ENCODE data around the gene MYO18A.

The MYO18A gene

GRCh38 chr17:29034510-29034909, 145.7 kb downstream of the MYO18A start:
- TF ChIP-seq CTCF (IDR thresholded peaks at IDR 0.05; ENCODE audit: low read depth, low read length) (no peak), EZH2phosphoT487 (IDR thresholded peaks at IDR 0.05; ENCODE audit: low read depth) (no peak)
- H2AFZ ChIP-seq (ENCODE audit: low read depth, low read length): no peak overlapping the region
- H3K27ac ChIP-seq (ENCODE audit: low read length): no peak overlapping the region
- no peak overlapping the region for H3K9ac ChIP-seq (ENCODE audit: low read length)
- H3K4me2 ChIP-seq (ENCODE audit: low read length): no peak overlapping the region
- peaks cover 13% of the 10 kb centered on the region for H3K9me3 ChIP-seq (ENCODE audit: insufficient read depth, low read length)
- no peak overlapping the region for H3K4me3 ChIP-seq (ENCODE audit: low read length)
- H3K79me2 ChIP-seq (ENCODE audit: low read length): no peaks in the 10 kb centered on the region
- H3K4me1 ChIP-seq (ENCODE audit: low read length): no peaks in the 10 kb centered on the region
- peaks cover 78% of the 10 kb centered on the region for H3K27me3 ChIP-seq (ENCODE audit: low read depth, low read length)
- peaks cover 3% of the 10 kb centered on the region for H3K36me3 ChIP-seq (replicated peaks; ENCODE audit: low read depth, low read length)
- no peaks in the 10 kb centered on the region for H4K20me1 ChIP-seq (ENCODE audit: insufficient read depth, low read length)

DNA sequence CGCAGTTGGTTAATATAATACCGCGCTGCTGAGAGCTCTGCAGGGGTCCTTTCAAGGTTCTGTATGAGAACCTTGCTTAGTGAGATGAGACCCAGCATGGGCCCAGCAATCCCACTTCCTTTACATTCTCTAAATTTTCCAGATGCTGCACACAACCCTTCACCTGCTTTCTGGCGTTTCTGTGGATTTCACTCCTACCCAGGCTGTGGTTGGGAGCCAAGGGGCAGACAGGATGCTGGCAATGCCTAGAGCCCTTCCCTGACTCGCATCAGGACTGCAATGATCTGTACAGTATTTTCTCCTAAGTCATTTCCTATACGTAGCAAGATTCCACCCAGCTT, 147.4 kb downstream of the MYO18A start:
- TF ChIP-seq EZH2phosphoT487 (IDR thresholded peaks at IDR 0.05; ENCODE audit: low read depth) (no peak), CTCF (IDR thresholded peaks at IDR 0.05; ENCODE audit: low read depth, low read length) (no peak)
- Histone ChIP-seq H3K79me2 (ENCODE audit: low read length) (no peaks in the 10 kb centered on the region), H3K4me1 (ENCODE audit: low read length) (no peaks in the 10 kb centered on the region), H3K27me3 (ENCODE audit: low read depth, low read length) (peaks cover 69% of the 10 kb centered on the region), H2AFZ (ENCODE audit: low read depth, low read length) (no peak overlapping the region), H3K27ac (ENCODE audit: low read length) (no peak overlapping the region), H3K36me3 (replicated peaks; ENCODE audit: low read depth, low read length) (peaks cover 3% of the 10 kb centered on the region), H3K4me3 (ENCODE audit: low read length) (no peak overlapping the region), H4K20me1 (ENCODE audit: insufficient read depth, low read length) (no peaks in the 10 kb centered on the region), H3K4me2 (ENCODE audit: low read length) (no peak overlapping the region), H3K9me3 (ENCODE audit: insufficient read depth, low read length) (peaks cover 13% of the 10 kb centered on the region), H3K9ac (ENCODE audit: low read length) (no peak overlapping the region)

GRCh38 chr17:29032013-29032856, 148.0 kb downstream of the MYO18A start:
- no peak overlapping the region for H3K4me2 ChIP-seq (ENCODE audit: low read length)

DNA sequence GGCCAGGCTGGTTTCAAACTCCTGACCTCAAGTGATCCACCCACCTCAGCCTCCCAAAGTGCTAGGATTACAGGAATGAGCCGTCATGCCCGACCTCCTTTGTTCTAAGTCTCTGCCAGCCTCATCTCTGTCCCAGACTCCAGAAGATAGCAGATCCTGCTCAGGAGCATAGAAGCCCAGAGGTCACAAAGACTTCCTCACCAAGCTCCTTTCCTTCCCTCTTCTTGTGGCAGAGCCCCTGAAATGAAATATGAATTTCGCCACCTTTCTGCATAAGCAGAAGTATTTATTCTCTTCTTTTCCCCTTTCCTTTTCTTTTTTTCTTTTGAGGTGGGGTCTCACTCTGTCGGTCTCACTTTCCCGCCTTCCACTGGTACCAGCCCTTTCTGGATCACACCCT, 148.7 kb downstream of the MYO18A start:
- H3K4me1 ChIP-seq (ENCODE audit: low read length): no peaks in the 10 kb centered on the region
- peaks cover 66% of the 10 kb centered on the region for H3K27me3 ChIP-seq (ENCODE audit: low read depth, low read length)
- H3K36me3 ChIP-seq (replicated peaks; ENCODE audit: low read depth, low read length): peaks cover 3% of the 10 kb centered on the region
- H4K20me1 ChIP-seq (ENCODE audit: insufficient read depth, low read length): no peaks in the 10 kb centered on the region
- no peak for TF ChIP-seq CTCF (IDR thresholded peaks at IDR 0.05; ENCODE audit: low read depth, low read length)
- TF ChIP-seq EZH2phosphoT487 (IDR thresholded peaks at IDR 0.05; ENCODE audit: low read depth): no peak
- no peak overlapping the region for H2AFZ ChIP-seq (ENCODE audit: low read depth, low read length)
- H3K79me2 ChIP-seq (ENCODE audit: low read length): no peaks in the 10 kb centered on the region
- no peak overlapping the region for H3K27ac ChIP-seq (ENCODE audit: low read length)
- no peak overlapping the region for H3K4me3 ChIP-seq (ENCODE audit: low read length)
- no peak overlapping the region for H3K9ac ChIP-seq (ENCODE audit: low read length)
- H3K9me3 ChIP-seq (ENCODE audit: insufficient read depth, low read length): peaks cover 13% of the 10 kb centered on the region
- H3K4me2 ChIP-seq (ENCODE audit: low read length): no peak overlapping the region

More at GRCh38 chr17:29032013-29032856, 148.0 kb downstream of the MYO18A start:
- Histone ChIP-seq H3K36me3 (replicated peaks; ENCODE audit: low read depth, low read length) (peaks cover 3% of the 10 kb centered on the region), H2AFZ (ENCODE audit: low read depth, low read length) (no peak overlapping the region), H3K9me3 (ENCODE audit: insufficient read depth, low read length) (peaks cover 13% of the 10 kb centered on the region), H3K27ac (ENCODE audit: low read length) (no peak overlapping the region), H3K27me3 (ENCODE audit: low read depth, low read length) (peaks cover 71% of the 10 kb centered on the region), H3K9ac (ENCODE audit: low read length) (no peak overlapping the region), H3K4me1 (ENCODE audit: low read length) (no peaks in the 10 kb centered on the region), H4K20me1 (ENCODE audit: insufficient read depth, low read length) (no peaks in the 10 kb centered on the region), H3K4me3 (ENCODE audit: low read length) (no peak overlapping the region), H3K79me2 (ENCODE audit: low read length) (no peaks in the 10 kb centered on the region)
- TF ChIP-seq EZH2phosphoT487 (IDR thresholded peaks at IDR 0.05; ENCODE audit: low read depth): no peak
- no peak for TF ChIP-seq CTCF (IDR thresholded peaks at IDR 0.05; ENCODE audit: low read depth, low read length)
